SK-N-SH (cell line): Measurements from ENCODE around the gene RNF7. TPM values are rescaled to one million over a fixed set of nuclear protein-coding genes. Genes with fewer than 3 reads are reported as not detected.

Experiments
- CTCF ChIA-PET: fragments of 300-600, 350-600 bp; formaldehyde crosslinking; extraction: SDS; loops from one replicate; lab custom pipeline; 2021; lab: Yijun Ruan, JAX
- POLR2A ChIA-PET: fragments of 350-600 bp; sonication (Branson Sonifier 250); formaldehyde crosslinking; extraction: SDS; loops from one replicate; lab custom pipeline; 2020; ENCODE audit warnings: antibody characterized with exemption, inconsistent platforms; lab: Yijun Ruan, JAX
- DNase-seq: peaks from one replicate; pipeline ENCODE4 v3.0.0; 2012
- H2AFZ ChIP-seq: fragments of 200-600 bp; sonication (generic); 2 replicates; pipeline ENCODE4 v1.8.1; 2016; ENCODE audit warnings: antibody characterized with exemption, mild to moderate bottlenecking, low read depth
- H3F3A ChIP-seq: fragments of 200-600 bp; sonication (generic); replicated peaks from 2 replicates; pipeline ENCODE3; 2016; ENCODE audit warnings: antibody characterized with exemption, mild to moderate bottlenecking; ENCODE audit not compliant: insufficient read depth
- H3K27ac ChIP-seq, 2 experiments: fragments of 200-500 bp in 1 of 2; fragments of 200-600 bp in 1 of 2; sonication (Bioruptor generic) in 1 of 2; sonication (generic), shearing (Covaris generic) in 1 of 2; 2 replicates each; pipeline versions ENCODE4 v1.5.1 to v1.6.1; 2014 to 2016; ENCODE audit warnings: low read depth in 2 of 2, inconsistent platforms in 1 of 2, low read length in 1 of 2, mild to moderate bottlenecking in 1 of 2, mixed read lengths in 1 of 2
- H3K27me3 ChIP-seq: fragments of 200-600 bp; sonication (generic), shearing (Covaris generic); 2 replicates; pipeline ENCODE4 v1.6.1; 2016; ENCODE audit warnings: mixed run types; ENCODE audit not compliant: insufficient read depth
- H3K36me3 ChIP-seq, 2 experiments: fragments of 200-500 bp in 1 of 2; fragments of 200-600 bp in 1 of 2; sonication (Bioruptor generic) in 1 of 2; sonication (generic) in 1 of 2; replicated peaks in 1 of 2; 2 replicates each; pipeline versions ENCODE3 to v1.5.1; 2014 to 2016; ENCODE audit warnings: low read length in 1 of 2, mild to moderate bottlenecking in 1 of 2; ENCODE audit not compliant: insufficient read depth in 2 of 2, control insufficient read depth in 1 of 2
- H3K4me1 ChIP-seq, 2 experiments: fragments of 200-500 bp in 1 of 2; fragments of 200-600 bp in 1 of 2; sonication (Bioruptor generic) in 1 of 2; sonication (generic), shearing (Covaris generic) in 1 of 2; 2 replicates each; pipeline versions ENCODE4 v1.5.1 to v1.6.1; 2014 to 2016; ENCODE audit warnings: low read depth in 1 of 2, low read length in 1 of 2, mixed run types in 1 of 2; ENCODE audit not compliant: insufficient read depth in 2 of 2, control insufficient read depth in 1 of 2
- H3K4me2 ChIP-seq: fragments of 200-600 bp; sonication (generic), shearing (Covaris generic); 2 replicates; pipeline ENCODE4 v1.6.1; 2017; ENCODE audit warnings: mixed run types
- H3K4me3 ChIP-seq, 2 experiments: fragments of 200-500 bp in 1 of 2; fragments of 200-600 bp in 1 of 2; sonication (Bioruptor generic) in 1 of 2; sonication (generic), shearing (Covaris generic) in 1 of 2; 2 replicates each; pipeline versions ENCODE4 v1.5.1 to v1.8.1; 2014 to 2016; ENCODE audit warnings: low read depth in 2 of 2, inconsistent platforms in 1 of 2, low read length in 1 of 2, mild to moderate bottlenecking in 1 of 2, mixed read lengths in 1 of 2, moderate library complexity in 1 of 2
- H3K79me2 ChIP-seq: fragments of 200-600 bp; sonication (generic); 2 replicates; pipeline ENCODE4 v1.8.1; 2017; ENCODE audit warnings: mild to moderate bottlenecking; ENCODE audit not compliant: insufficient read depth
- H3K9ac ChIP-seq: fragments of 200-600 bp; sonication (generic); 2 replicates; pipeline ENCODE4 v1.6.1; 2017; ENCODE audit warnings: mixed run types
- H3K9me2 ChIP-seq: fragments of 200-600 bp; sonication (generic); 2 replicates; pipeline ENCODE4 v1.6.1; 2017; ENCODE audit warnings: mixed run types
- H3K9me3 ChIP-seq: fragments of 200-600 bp; sonication (generic); 2 replicates; pipeline ENCODE4 v1.6.1; 2017; ENCODE audit warnings: mixed run types, mild to moderate bottlenecking, moderate library complexity
- H4K20me1 ChIP-seq: fragments of 200-600 bp; sonication (generic); 2 replicates; pipeline ENCODE4 v1.6.1; 2017; ENCODE audit warnings: mild to moderate bottlenecking, mixed run types; ENCODE audit not compliant: insufficient read depth
- CHD2 ChIP-seq: fragments of 150-350 bp; IDR thresholded peaks from 2 replicates; pipeline ENCODE4 v1.6.1; 2018; ENCODE audit warnings: low read length; ENCODE audit not compliant: partially characterized antibody
- EZH2phosphoT487 ChIP-seq: fragments of 200-600 bp; sonication (generic); IDR thresholded peaks from 2 replicates; pipeline ENCODE4 v1.6.1; 2017; ENCODE audit warnings: low read depth, mixed run types, mild to moderate bottlenecking, antibody characterized with exemption, moderate library complexity, borderline replicate concordance
- FOSL2 ChIP-seq: IDR thresholded peaks from 2 replicates; pipeline ENCODE4 v1.4.0; 2012; ENCODE audit warnings: low read depth, mild to moderate bottlenecking, moderate library complexity, borderline replicate concordance
- FOXM1 ChIP-seq: IDR thresholded peaks from 2 replicates; pipeline ENCODE4 v1.4.0; 2012; ENCODE audit warnings: low read depth, mild to moderate bottlenecking
- JUND ChIP-seq: IDR thresholded peaks from 2 replicates; pipeline ENCODE4 v1.4.0; 2012
- MAX ChIP-seq: IDR thresholded peaks from 2 replicates; pipeline ENCODE4 v1.4.0; 2012; ENCODE audit warnings: low read depth
- MEF2A ChIP-seq: IDR thresholded peaks from 2 replicates; pipeline ENCODE4 v1.4.0; 2012; ENCODE audit warnings: low read depth, borderline replicate concordance
- MXI1 ChIP-seq: IDR thresholded peaks from 2 replicates; pipeline ENCODE4 v1.6.1; 2012; ENCODE audit warnings: mild to moderate bottlenecking, low read depth, low read length, improper control_type of control experiment
- NFIC ChIP-seq: IDR thresholded peaks from 2 replicates; pipeline ENCODE4 v1.4.0; 2012; ENCODE audit warnings: borderline replicate concordance
- POLR2AphosphoS5 ChIP-seq: IDR thresholded peaks from 2 replicates; pipeline ENCODE4 v1.6.1; 2012; ENCODE audit warnings: low read depth, low read length
- REST ChIP-seq: IDR thresholded peaks from 2 replicates; pipeline ENCODE4 v1.6.1; 2012; ENCODE audit warnings: mild to moderate bottlenecking, low read depth, low read length, moderate library complexity
- RFX5 ChIP-seq: IDR thresholded peaks from 2 replicates; pipeline ENCODE4 v1.6.1; 2012; ENCODE audit warnings: mild to moderate bottlenecking, improper control_type of control experiment, low read length
- SIN3A ChIP-seq: IDR thresholded peaks from 2 replicates; pipeline ENCODE4 v1.6.1; 2012; ENCODE audit warnings: low read depth, mild to moderate bottlenecking, low read length, moderate library complexity, borderline replicate concordance
- SMC3 ChIP-seq: IDR thresholded peaks from 2 replicates; pipeline ENCODE4 v1.6.1; 2012; ENCODE audit warnings: low read depth, low read length, improper control_type of control experiment
- TEAD4 ChIP-seq: IDR thresholded peaks from 2 replicates; pipeline ENCODE4 v1.4.0; 2012; ENCODE audit warnings: mild to moderate bottlenecking, borderline replicate concordance; ENCODE audit not compliant: insufficient read depth
- USF1 ChIP-seq: IDR thresholded peaks from 2 replicates; pipeline ENCODE4 v1.4.0; 2012; ENCODE audit warnings: low read depth, borderline replicate concordance
- USF2 ChIP-seq: fragments of 150-350 bp; IDR thresholded peaks from 2 replicates; pipeline ENCODE4 v1.6.1; 2017; ENCODE audit warnings: antibody characterized with exemption, low read length, low read depth, borderline replicate concordance
- YY1 ChIP-seq: IDR thresholded peaks from 2 replicates; pipeline ENCODE4 v1.4.0; 2012; ENCODE audit warnings: low read depth, mild to moderate bottlenecking
- WGBS: methylation state at CpG from one replicate; pipeline ENCODE4 v1.1.6; 2017; ENCODE audit warnings: low lambda C conversion rate; 5-methylcytosine and 5-hydroxymethylcytosine counted together
- polyA plus RNA-seq, 3 experiments: library from polyadenylated mRNA; depleted of rRNA; stranded (reverse); fragments of >200 nt; gene quantifications; 2 replicates each; pipeline ENCODE4 v1.2.3, GENCODE V29; 2012

RNF7 gene
- polyA plus RNA-seq, 1 of the 3 experiments (the other 2 are of a cell fraction) = 77.1 TPM

GRCh38 chr3:141767066-141767465, 29.0 kb downstream of the RNF7 start:
- CTCF ChIA-PET = interaction anchor here (1.3 kb wide), 1 partner anchor 28 kb away, joined by 3 read pairs; no protein-coding TSS in a partner anchor
- Histone ChIP-seq H2AFZ (no peak overlapping the region), H3F3A (no peaks in the 10 kb centered on the region), H3K9me3 (no peaks in the 10 kb centered on the region), H3K9me2 (no peaks in the 10 kb centered on the region), H3K27ac (no peak overlapping the region), H3K4me3 (no peak overlapping the region), H4K20me1 (no peaks in the 10 kb centered on the region), H3K79me2 (no peaks in the 10 kb centered on the region), H3K36me3 (no peaks in the 10 kb centered on the region), H3K9ac (no peak overlapping the region), H3K4me1 (peaks cover 0 to 11% of the 10 kb centered on the region in 2 experiments; a peak in 1 of 4 replicates), H3K27me3 (no peaks in the 10 kb centered on the region)
- no peak for DNase-seq
- 85% methylated on average over 2 of the region's 2 CpGs for WGBS
- POLR2A ChIA-PET = no interaction called here
- TF ChIP-seq NFIC (no peak), FOXM1 (no peak), MAX (no peak), MXI1 (no peak), JUND (no peak), YY1 (no peak), SMC3 (no peak), USF1 (no peak), TEAD4 (no peak), CHD2 (no peak), FOSL2 (no peak), REST (no peak), POLR2AphosphoS5 (no peak), EZH2phosphoT487 (no peak), MEF2A (no peak), RFX5 (no peak), SIN3A (no peak), USF2 (no peak)
- TF ChIP-seq, all 33 proteins: peak for 0
- H3K4me2 ChIP-seq = no peak overlapping the region
